Panc1 (cell line): ENCODE measurements around the gene STXBP1. TPM values are rescaled to one million over a fixed set of nuclear protein-coding genes. Genes with fewer than 3 reads are reported as not detected.

Source experiments
- ATAC-seq: fragments of 200-7000 bp; cut with Tn5 transposase; 2 replicates; pipeline ENCODE4 v1.9.1; 2020; ENCODE audit warnings: mild to moderate bottlenecking, moderate library complexity
- BruUV-seq: library from RNA; stranded (reverse); fragments of 400-500 nt; replicated peaks from 2 replicates; lab custom pipeline; 2021; lab: Mats Ljungman, UMichigan
- CTCF ChIA-PET: fragments of 300-600 bp; sonication (Branson Sonifier 250); formaldehyde crosslinking; loops from one replicate; lab custom pipeline; 2022; ENCODE audit warnings: antibody characterized with exemption; lab: Charles Lee
- POLR2A ChIA-PET: fragments of 300-600 bp; sonication (Branson Sonifier 250); formaldehyde crosslinking; loops from one replicate; lab custom pipeline; 2022; ENCODE audit warnings: antibody characterized with exemption; lab: Charles Lee
- DNase-seq: peaks from one replicate; pipeline ENCODE4 v3.0.0-alpha.2; 2010; ENCODE audit warnings: low read depth, low spot score
- H3K27ac ChIP-seq: 2 replicates; pipeline ENCODE4 v1.5.1; 2011; ENCODE audit warnings: mild to moderate bottlenecking, low read length, inconsistent platforms
- H3K27me3 ChIP-seq: fragments of 200-500 bp; sonication (Bioruptor generic); 2 replicates; pipeline ENCODE4 v1.6.0; 2014; ENCODE audit warnings: low read length, inconsistent platforms; ENCODE audit not compliant: control insufficient read depth, insufficient read depth
- H3K36me3 ChIP-seq: fragments of 200-500 bp; sonication (Bioruptor generic); 2 replicates; pipeline ENCODE4 v1.5.1; 2014; ENCODE audit warnings: inconsistent platforms, mild to moderate bottlenecking, low read length, moderate library complexity; ENCODE audit not compliant: control insufficient read depth, insufficient read depth
- H3K4me1 ChIP-seq: 2 replicates; pipeline ENCODE4 v1.5.1; 2011; ENCODE audit warnings: inconsistent platforms, mild to moderate bottlenecking, low read length, moderate library complexity; ENCODE audit not compliant: control insufficient read depth, insufficient read depth
- H3K4me3 ChIP-seq, 2 experiments: 2 replicates each; pipeline ENCODE4 v1.5.1; 2011 to 2012; ENCODE audit warnings: low read depth in 2 of 2, low read length in 2 of 2, mild to moderate bottlenecking in 2 of 2, inconsistent platforms in 1 of 2, moderate library complexity in 1 of 2
- H3K9me3 ChIP-seq: fragments of 200-500 bp; sonication (Bioruptor generic); 2 replicates; pipeline ENCODE4 v1.5.1; 2014; ENCODE audit warnings: low read depth, mild to moderate bottlenecking, inconsistent platforms, low read length, moderate library complexity; ENCODE audit not compliant: control insufficient read depth, insufficient read depth
- CTCF ChIP-seq: fragments of 450-650 bp; IDR thresholded peaks from 2 replicates; pipeline ENCODE4 v1.5.1; 2017; ENCODE audit warnings: mild to moderate bottlenecking
- POLR2AphosphoS5 ChIP-seq: IDR thresholded peaks from 2 replicates; pipeline ENCODE4 v1.6.1; 2012; ENCODE audit warnings: mild to moderate bottlenecking, low read depth, low read length, moderate library complexity
- REST ChIP-seq, 2 experiments: IDR thresholded peaks; 2 replicates each; pipeline ENCODE4 v1.6.1; 2011 to 2012; ENCODE audit warnings: low read depth in 2 of 2, control low read depth in 1 of 2, low read length in 1 of 2, mild to moderate bottlenecking in 1 of 2, moderate library complexity in 1 of 2; ENCODE audit not compliant: insufficient read depth in 1 of 2
- SIN3A ChIP-seq: IDR thresholded peaks from 2 replicates; pipeline ENCODE4 v1.6.1; 2012; ENCODE audit warnings: low read depth, mild to moderate bottlenecking, low read length, moderate library complexity, borderline replicate concordance; ENCODE audit not compliant: insufficient read depth
- TCF7L2 ChIP-seq: IDR thresholded peaks from 2 replicates; pipeline ENCODE4 v1.6.1; 2011; ENCODE audit warnings: mild to moderate bottlenecking, low read depth, low read length, inconsistent platforms
- in situ Hi-C: cut with HindIII; loops from 2 replicates; pipeline ENCODE4 v1.10.0; 2016; ENCODE audit warnings: low sequenced_read_pairs, low pct_unique_long_range_greater_than_20kb
- intact Hi-C: fragments of 100-400 bp; cut with micrococcal nuclease; formaldehyde crosslinking; loops from one replicate; pipeline ENCODE4 v1.10.0; 2022; ENCODE audit not compliant: unreplicated experiment
- total RNA-seq: library from RNA; stranded (reverse); gene quantifications from one replicate; pipeline ENCODE4 v1.2.1, GENCODE V29; 2021; ENCODE audit not compliant: unreplicated experiment

The STXBP1 gene
- total RNA-seq, 1 experiment from 2014 or later: 67.5 TPM

DNA sequence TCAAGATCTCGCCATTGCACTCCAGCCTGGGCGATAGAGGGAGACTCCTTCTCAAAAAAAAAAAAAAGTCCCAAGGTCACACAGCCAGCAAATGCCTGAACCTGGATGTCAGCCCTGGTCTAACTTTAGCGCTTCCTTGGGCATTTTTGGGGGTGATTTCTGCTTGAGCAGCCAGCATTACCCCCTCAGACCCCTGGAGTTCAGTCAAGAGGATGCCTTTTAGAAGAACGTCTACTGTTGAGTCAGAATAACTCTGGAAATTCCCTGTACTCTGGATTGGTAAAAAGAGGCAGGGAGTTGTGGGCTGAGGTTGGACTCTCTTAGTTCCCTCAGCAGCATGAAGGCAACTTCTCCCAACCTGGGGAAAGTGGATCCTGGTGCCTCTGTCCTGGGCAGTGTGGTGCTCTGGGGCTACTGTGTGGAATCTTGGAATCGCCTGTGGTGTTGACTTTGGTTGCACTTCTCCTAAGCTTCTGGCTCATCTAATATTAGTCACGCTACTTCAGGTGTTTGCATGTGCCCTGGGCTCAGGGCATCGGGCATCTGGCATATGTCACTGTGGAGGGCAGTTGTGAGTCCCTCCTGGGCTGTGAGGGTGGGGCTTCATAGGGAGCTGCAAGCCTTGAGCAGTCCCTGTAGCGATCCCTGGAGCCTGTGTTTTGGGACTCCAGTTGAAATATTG, 32.2 kb downstream of the STXBP1 start:
- H3K27me3 ChIP-seq: no peaks in the 10 kb centered on the region
- ChIA-PET POLR2A (no interaction called here), CTCF (no interaction called here)
- ATAC-seq: no peak
- intact Hi-C loops (no loop called here), in situ Hi-C loops (no loop called here)
- TF ChIP-seq CTCF (no peak), TCF7L2 (no peak), POLR2AphosphoS5 (no peak), REST (IDR thresholded peaks at IDR 0.05; ENCODE audit: insufficient read depth in 1 of 2, low read depth in 2 of 2, low read length in 1 of 2) (no peak), SIN3A (no peak)
- DNase-seq: no peak
- H3K27ac ChIP-seq: no peak overlapping the region
- no peaks in the 10 kb centered on the region for H3K4me1 ChIP-seq
- no peaks in the 10 kb centered on the region for H3K36me3 ChIP-seq
- BruUV-seq: no TSS peak
- no peaks in the 10 kb centered on the region for H3K9me3 ChIP-seq
- no peak overlapping the region for H3K4me3 ChIP-seq

DNA sequence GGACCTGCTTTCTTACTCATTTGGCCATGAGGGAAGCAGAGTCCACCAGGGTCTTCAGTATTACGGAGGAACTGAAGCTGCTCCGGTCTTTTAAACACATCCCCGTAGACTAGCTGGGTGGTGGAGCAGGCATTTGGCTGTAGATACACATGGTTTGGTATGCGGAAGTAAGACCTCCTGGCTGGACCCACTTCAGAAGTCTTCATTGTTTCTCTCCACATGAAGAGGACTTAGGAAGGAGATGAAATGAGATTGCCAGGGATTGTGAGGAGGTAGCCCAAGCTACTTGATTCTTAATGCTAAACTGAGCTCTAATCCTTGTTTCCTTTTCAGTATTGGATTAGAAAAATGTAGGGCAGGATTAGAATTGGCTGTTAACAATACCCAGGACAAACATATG, 32.9 kb downstream of the STXBP1 start:
- ChIA-PET POLR2A (no interaction called here), CTCF (no interaction called here)
- Histone ChIP-seq H3K27me3 (no peaks in the 10 kb centered on the region), H3K27ac (no peak overlapping the region), H3K4me3 (no peak overlapping the region), H3K4me1 (no peaks in the 10 kb centered on the region), H3K9me3 (no peaks in the 10 kb centered on the region), H3K36me3 (no peaks in the 10 kb centered on the region)
- in situ Hi-C loops: no loop called here
- BruUV-seq: no TSS peak
- DNase-seq (no peak), ATAC-seq (no peak)
- intact Hi-C loops: no loop called here
- no peak for TF ChIP-seq POLR2AphosphoS5
- TF ChIP-seq CTCF: no peak
- TF ChIP-seq SIN3A: no peak
- TF ChIP-seq REST (IDR thresholded peaks at IDR 0.05; ENCODE audit: insufficient read depth in 1 of 2, low read depth in 2 of 2, low read length in 1 of 2): no peak
- no peak for TF ChIP-seq TCF7L2
